ENCODE data around the gene RHPN2.
"Not testable (repeated sequence)": the region's sequence is repeated elsewhere in the genome, so short reads cannot be mapped to it uniquely, and the experiment has no call there.

DNA sequence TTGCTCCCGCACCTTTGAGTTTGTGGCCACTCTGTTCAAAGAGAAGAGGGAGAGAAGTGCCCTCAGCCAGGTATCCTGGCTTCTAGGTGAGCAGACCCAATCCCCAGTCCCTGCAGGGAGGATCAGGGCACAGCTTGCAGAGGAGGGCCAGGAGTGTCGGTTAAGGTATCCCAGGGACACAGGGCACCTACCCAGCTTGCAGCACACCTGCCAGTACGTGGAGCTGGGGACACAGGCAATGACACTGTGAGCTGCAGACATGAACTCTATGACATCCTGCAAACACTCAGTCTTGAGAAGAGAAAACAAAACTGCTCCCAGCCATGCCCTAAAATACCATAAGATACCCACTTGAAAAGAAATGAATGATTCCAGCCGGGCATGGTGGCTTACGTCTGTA is 38.1 kb downstream of the RHPN2 start:
- TF ChIP-seq, protein P1, sequence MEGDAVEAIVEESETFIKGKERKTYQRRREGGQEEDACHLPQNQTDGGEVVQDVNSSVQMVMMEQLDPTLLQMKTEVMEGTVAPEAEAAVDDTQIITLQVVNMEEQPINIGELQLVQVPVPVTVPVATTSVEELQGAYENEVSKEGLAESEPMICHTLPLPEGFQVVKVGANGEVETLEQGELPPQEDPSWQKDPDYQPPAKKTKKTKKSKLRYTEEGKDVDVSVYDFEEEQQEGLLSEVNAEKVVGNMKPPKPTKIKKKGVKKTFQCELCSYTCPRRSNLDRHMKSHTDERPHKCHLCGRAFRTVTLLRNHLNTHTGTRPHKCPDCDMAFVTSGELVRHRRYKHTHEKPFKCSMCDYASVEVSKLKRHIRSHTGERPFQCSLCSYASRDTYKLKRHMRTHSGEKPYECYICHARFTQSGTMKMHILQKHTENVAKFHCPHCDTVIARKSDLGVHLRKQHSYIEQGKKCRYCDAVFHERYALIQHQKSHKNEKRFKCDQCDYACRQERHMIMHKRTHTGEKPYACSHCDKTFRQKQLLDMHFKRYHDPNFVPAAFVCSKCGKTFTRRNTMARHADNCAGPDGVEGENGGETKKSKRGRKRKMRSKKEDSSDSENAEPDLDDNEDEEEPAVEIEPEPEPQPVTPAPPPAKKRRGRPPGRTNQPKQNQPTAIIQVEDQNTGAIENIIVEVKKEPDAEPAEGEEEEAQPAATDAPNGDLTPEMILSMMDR (IDR thresholded peaks at IDR 0.05; ENCODE audit: control extremely low read depth in 1 of 3, insufficient read depth in 1 of 3, low read depth in 1 of 3, low read length in 3 of 3): not testable (repeated sequence)
- TF ChIP-seq JUND (IDR thresholded peaks at IDR 0.05; ENCODE audit: low read length); TCF12 (IDR thresholded peaks at IDR 0.05; ENCODE audit: low read depth, low read length); MAX (IDR thresholded peaks at IDR 0.05); CREB1 (IDR thresholded peaks at IDR 0.05); GABPA (IDR thresholded peaks at IDR 0.05; ENCODE audit: borderline replicate concordance, insufficient read depth, low read length); CBX8 (IDR thresholded peaks at IDR 0.05; ENCODE audit: borderline replicate concordance, low read depth, low read length): not testable (repeated sequence)
